NK-92 treated with Interleukin-12 subunit alpha and Interleukin-12 subunit beta, amount 100 ng/mL, for 24 hours (cell line): ENCODE measurements around the gene CCDC191.

ENCODE experiments used
- DNase-seq: peaks from one replicate; lab custom pipeline; 2025; lab: John Stamatoyannopoulos, UW

CCDC191 gene

DNA sequence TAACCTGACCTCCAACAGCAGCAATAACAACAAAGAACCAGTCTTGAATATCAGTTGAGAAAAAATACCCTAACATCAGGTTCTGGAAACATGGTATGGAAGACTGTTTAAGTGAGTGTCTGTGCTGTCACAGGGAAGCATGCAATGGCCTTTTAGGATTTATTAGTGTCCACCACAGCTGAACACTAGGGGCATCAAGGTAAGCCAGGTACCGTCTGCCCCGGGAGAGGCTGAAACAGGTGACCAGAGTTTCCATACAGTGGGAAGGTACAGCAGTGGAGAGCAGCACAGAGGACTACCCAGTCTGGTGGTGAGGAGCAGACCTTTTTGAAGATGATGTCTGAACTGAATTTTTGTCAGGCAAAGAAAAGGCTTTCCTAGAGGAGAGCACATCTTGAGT lies 90.2 kb downstream of the CCDC191 start:
- DNase-seq = no peak

DNA sequence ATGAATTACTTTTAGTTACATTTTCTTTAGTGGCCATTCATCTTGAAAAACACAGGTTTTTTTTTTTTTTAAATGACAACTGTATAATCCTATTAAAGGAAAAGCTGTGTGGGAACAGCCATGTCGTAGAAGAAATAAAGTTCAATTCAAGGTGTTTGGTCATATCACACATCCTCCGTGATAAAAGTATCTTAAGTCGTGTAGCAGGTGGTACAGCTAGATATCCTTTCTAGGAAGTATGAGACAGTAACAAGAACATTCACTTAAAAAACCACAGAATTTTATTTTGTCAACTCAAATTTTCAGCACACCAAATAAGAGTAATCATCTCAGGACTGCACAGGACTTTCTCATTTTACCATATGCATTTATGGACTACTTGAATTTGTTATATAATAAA lies 92.4 kb downstream of the CCDC191 start:
- DNase-seq = no peak

DNA sequence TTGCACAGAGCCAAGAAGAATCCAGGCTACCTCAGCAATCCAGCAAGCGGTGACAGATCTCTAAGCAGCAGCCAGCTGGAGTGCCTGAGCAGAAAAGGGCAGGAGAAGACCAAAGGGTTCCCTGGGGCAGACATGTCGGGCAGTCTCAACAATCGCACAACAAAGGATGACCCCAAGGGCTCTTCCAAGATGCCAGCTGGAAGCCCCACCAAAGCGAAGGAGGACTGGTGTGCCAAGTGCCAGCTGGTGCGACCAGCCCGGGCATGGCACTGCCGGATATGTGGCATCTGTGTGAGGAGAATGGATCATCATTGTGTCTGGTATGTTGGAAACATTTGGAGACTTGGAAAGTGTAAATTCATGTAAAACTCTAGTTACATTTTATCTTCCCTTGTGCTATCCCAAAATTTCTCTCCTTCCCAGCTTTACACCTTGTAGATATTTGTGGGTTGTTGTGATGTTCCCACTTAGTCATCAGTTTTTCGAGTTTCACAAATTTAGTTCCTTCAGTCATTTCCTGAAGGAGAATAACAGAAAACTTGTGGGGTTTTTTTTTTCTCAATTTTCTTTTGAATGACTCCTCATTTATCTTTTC lies 102.1 kb downstream of the CCDC191 start:
- DNase-seq = no peak

DNA sequence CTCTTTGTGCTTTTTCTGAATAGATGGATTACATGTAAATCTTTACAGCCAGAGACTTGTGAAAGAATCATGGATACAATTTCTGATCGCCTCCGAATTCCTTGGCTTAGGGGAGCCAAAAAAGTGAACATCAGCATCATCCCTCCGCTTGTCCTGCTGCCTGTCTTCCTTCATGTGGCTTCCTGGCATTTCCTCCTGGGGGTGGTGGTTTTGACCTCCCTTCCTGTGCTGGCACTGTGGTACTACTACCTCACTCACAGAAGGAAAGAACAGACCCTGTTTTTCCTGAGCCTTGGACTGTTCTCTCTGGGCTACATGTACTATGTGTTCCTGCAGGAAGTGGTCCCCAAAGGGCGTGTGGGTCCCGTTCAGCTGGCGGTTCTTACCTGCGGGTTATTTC lies 102.6 kb downstream of the CCDC191 start:
- DNase-seq = no peak

DNA sequence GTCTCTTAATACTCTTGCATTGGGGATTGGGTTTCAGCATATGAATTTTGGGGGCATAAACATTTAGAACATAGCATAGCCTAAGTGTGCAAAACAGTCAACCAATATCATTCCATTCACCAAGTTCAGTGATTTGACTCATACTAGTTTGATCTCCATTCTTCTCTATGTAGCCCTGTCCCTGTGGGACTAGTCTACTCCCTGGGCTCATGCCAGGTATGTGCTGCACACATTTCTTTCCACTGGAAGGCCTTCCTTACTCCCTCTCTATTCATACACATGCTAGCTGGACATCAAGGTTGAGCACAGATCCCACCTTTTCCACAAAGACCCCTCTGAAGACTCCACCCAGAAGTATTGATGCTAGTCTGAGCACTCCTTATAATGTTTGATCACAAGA lies 103.4 kb downstream of the CCDC191 start:
- no peak for DNase-seq

DNA sequence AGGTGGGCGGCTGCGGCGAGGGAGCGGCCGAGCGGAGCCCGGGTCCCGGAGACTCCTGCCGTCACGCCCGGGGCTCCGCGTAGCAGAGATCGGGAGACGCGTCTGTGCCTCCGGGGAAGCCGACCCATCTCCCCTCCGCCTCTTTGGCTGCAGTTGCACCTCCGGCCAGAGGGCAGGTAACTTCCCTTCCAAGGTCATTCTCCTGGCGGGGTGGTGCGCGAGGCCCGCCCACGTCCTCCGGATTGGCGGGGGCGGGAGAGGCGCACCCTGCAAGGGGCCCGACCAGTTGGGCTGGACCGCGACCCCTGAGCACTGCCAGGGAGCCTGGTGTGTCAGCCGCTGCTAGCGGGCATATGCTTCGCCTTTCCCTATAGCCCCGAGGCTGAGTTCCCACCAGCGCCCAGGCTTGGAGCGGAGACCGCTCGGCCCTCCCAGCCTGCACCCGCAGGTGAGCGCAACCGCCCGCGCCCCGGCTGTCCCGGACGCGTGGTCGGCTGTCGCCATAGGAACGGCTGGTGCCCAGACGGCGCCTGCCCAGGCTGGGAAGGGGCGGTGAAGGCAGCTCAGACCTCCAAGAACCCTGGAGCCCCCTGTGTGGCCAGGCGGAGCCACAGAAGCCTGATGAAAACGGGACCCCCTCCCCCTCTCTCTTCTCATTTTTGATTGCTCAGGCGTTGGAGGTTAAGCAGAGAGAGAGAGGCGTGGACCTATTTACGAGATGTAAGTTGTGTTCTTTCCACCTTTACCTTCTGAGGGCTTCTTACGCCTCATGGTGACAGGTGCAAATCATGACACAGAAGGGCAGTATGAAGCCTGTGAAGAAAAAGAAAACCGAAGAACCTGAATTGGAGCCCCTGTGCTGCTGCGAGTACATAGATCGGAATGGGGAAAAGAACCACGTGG lies 108.1 kb downstream of the CCDC191 start:
- no peak for DNase-seq

DNA sequence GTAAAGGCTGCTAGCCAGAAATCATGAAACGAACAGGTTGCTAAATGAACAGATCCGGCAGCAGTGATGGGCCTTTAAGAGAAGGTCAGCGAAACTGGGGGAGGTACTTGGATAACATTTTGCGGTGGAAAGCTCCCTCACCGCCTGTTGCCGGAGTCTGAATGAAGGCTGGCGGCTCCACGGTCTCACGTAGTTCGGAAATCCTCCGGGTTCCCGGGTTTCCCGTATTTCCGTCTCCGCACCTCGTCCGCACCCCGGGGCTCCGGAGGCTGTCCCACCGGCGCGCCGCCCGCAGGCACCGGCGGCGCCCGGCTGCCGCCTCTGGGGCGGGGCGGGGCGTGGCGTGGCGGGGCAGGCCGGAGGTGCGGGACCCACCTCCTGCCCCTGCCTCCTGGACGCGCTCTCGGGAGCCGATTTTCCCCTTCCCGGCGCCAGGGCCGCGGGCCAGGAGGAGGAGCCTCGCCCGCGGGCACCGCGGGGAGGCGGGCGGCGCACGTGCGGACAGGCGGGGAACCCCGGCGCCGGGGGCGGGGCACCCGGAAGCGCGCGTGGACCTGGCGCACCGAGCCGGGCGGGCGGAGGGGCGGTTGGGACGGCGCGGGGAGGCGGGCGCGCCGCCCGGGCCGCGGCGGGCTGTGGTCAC lies 108.8 kb downstream of the CCDC191 start, which contains the start of gene ZDHHC23:
Gene ZDHHC23, plus strand, starts transcription at position 642 of the 643 bp plus-strand sequence. CDS start 790 bp downstream, outside the sequence.
- no peak for DNase-seq

DNA sequence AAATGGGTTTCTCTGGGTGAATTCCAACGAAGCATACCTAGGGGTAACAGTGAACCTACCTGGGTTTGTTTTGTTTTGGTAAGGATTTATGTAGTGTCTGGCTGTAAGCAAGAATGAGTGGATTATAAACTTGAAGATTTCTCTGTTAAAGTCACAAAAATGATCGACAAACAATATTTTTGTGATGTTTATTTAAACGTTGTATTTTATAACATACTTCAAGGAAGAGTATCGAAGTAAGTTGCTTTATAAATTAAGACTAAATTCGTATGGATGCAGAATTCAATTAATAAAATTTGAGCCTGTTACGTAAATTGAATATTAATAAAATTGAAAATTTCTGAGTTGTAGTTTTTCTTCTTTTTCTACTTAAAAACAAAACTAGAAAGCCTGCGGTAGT lies 109.5 kb downstream of the CCDC191 start:
- no peak for DNase-seq

DNA sequence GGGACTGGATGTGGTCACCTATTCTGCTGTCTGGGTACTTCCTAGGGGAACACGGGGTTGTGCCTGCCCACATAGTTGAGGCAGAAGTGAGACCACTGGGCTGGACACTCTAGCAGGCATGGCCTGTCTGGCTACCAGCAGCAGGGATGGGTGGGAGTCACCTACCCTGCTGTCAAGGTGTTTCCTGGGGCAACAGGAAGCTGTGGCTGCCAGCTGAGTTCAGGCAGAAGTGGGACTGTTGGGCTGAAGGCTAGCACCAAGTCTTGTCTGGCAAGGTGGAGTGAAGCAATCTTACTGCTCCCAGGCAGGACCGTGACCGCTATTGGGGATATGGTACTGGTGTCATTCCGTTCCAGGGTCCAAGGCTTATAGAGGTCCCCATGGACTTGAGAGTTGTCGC lies 128.8 kb downstream of the CCDC191 start:
- no peak for DNase-seq

DNA sequence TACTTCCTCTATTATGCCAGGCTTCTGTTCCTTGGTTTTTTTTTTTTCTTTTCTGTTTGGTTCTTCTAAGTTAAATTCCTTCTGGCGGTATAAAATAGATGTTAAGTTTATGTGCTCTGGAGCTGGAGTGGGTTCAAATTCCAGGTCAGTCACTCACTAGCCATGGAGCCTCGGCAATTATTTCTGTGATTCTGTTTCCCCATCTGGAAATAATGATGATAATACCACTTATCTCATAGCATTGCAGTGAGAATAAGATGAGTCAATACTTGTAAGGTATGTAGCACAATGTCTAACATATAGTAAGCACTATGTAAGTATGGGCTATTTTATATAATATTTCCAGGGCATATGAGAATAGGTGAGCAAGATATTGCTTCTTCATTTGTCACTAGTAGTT lies 141.7 kb downstream of the CCDC191 start:
- DNase-seq = no peak
